HuH-7 (cell line): ENCODE results near the gene AMD1.
"Not testable (repeated sequence)": the region's sequence is repeated elsewhere in the genome, so short reads cannot be mapped to it uniquely, and the experiment has no call there.

Experiments
- DNase-seq: peaks from one replicate; pipeline ENCODE4 v3.0.0; 2011; ENCODE audit warnings: low spot score

The AMD1 gene

DNA sequence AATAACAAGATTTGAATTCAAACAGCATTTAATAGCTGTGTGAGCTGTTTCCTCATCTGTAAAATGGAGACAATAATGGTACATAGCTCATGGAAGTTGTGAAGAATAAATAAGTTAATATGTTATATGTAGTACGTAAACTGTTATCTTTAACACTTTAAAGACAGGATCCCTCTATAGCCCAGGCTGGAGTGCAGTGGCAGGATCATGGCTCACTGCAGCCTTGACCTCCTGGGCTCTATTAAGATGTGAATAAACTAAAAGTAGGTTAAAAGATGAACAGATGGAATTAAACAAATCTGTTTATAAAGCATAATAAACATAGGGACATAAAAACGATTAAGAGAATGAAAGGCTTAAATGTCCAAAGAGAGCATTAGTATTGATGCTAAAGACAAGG is 3.0 kb downstream of the AMD1 start:
- no peak for DNase-seq

DNA sequence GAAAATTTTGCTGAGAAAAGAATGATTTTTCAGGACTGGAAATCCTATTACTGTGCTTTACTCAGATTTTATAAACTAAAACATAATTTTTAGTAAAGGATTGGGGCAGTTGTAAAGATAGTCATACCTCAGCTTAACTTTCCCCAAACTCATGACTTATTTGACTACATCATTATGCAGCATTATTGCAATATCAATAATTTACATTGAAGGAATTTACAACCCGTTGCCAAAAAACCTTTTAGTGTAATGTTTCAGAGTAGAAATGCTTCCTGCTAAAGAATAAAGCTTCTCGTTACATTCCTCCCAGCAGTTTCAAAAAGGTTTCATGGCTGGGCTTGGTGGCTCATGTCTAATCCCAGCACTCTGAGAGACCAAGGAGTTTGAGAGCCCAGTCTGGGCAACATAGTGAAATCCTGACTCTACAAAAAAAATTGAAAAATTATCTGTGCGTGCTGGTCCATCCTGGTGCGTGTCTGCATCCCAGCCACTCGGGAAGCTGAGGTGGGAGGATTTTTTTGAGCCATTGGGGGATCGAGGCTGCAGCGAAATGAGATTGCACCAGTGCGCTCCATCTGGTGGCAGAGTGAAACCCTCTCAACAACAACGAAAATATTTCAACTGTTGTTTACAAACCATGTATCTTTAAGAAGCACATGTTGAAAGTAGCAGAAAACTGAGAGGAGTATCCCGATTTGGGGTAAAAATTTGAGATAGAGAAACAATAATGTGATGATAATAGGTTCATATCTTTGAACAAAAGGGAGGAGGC is 4.4 kb downstream of the AMD1 start:
- no peak for DNase-seq

DNA sequence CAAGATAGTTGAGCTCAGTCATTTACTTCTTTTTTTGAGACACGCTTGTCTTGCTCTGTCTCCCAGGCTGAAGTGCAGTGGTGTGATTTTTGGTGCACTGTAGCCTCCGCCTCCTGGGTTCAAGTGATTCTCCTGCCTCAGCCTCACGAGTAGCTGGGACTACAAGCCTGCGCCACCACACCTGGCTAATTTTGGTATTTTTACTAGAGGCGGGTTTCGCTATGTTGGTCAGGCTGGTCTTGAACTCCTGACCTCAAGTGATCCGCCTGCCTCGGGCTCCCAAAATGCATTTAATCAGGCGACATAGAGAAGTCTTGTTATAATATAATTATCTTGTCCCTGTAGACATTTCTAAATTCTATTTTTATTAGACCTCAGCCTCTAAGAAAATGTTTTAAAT is 6.1 kb downstream of the AMD1 start:
- DNase-seq = no peak

DNA sequence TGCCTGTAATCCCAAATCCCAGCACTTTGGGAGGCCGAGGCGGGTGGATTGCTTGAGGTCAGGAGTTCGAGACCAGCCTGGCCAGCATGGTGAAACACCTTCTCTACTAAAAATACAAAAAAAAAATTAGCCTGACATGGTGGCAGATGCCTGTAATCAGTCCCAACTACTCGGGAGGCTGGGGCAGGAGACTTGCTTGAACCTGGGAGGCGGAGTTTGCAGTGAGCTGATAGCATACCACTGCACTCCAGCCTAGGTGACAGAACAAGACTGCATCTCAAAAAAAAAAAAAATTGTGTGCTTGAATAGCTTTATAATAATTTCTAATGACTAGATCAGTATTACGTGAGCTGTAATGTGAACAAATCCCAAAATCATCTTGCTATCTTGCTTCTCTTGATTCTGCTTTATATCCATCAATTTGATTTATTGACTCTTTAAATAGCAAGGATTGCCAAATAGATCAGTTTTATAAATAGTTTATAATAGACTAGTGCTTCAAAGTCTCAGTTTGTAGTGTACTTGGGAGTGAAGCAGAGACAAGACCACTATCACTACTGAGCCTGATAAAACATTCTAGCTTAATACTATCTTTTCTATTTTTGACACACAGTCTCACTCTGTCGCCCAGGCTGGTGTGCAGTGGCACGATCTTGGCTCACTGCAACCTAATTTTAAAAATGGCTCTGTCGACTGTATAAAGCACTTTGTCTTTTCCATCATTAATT is 7.1 kb downstream of the AMD1 start:
- DNase-seq = no peak

DNA sequence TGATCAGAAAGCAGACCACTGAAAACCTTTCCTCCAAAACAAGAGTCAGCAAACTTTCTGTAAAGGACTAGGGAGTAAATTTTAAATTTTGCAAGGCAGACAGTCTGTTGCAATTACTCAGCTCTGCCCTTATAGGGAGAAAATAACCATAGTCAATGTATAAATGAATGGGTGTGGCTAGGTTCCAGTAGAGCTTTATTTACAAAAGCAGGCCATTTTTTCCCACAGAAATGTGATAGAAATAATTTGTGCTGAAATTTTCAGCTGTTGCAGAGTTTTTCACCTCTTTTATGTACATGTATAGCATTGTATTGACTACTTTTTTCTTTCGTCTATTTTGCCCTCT is 7.7 kb downstream of the AMD1 start:
- no peak for DNase-seq

DNA sequence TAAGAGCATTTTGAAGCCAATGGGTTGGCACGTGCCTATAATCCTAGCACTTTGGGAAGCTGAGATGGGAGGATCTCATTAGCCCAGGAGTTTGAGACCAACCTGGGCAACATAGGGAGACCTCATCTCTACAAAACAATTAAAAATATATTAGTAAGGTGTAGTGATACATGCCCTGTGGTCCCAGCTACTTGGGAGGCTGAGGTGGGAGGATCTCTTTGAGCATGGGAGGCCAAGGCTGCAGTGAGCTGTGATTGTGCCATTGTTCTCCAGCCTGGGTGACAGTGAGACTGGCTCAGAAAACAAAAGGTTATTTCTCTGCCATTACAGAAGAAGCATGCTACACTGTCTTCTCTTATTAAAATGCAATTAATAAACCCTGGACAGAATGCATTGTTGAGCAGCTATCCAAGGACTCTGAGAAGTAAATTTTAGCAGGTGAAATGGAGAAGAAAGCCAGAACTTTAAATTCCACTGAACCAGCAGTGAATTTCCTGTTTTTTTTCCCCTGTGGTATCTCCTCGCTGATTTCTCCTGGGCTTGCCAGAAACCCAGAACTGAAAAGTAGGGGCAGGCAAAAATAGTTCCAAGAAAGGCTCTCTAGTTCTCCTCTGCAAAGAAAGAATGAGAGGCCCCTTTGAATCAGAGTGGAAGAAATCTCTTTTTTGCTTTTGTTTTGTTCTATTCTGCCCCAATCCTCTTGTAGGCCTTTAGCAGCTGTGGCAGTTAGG is 8.4 kb downstream of the AMD1 start:
- no peak for DNase-seq

DNA sequence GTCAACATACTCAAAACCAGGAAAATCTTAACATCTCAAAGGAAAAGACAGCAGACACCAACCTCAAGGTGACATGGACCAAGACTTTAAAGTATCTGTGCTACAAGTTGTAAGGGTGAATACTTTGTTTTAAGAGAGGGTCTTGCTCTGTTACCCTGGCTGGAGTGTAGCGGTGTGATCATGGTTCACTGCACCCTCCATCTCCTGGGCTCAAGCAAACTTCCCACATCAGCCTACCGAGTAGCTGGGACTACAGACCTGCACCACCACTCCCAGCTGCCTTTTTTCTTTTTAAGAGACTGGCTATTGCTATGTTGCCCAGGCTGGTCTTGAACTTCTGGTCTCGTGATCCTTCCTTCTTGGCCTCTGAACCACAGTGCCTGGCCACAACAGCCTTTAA is 9.7 kb downstream of the AMD1 start:
- no peak for DNase-seq

DNA sequence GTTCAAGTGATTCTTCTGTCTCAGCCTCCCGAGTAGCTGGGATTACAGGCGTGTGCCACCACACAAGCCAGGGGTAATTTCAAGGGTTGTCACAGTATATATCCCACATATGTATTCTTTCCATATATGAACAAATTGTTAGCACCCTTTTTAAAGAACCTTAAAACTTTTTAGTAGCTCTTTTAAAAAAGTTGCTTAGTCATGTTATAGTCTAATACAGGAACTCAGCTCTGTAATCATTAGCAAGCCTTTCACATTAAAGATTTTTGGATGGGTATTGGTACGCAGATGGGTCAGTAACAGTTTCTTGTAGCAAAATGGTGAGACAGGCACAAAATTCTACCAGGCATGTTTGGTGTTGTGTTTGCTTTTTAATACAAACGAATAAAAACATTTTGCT is 10.9 kb downstream of the AMD1 start:
- DNase-seq = no peak

DNA sequence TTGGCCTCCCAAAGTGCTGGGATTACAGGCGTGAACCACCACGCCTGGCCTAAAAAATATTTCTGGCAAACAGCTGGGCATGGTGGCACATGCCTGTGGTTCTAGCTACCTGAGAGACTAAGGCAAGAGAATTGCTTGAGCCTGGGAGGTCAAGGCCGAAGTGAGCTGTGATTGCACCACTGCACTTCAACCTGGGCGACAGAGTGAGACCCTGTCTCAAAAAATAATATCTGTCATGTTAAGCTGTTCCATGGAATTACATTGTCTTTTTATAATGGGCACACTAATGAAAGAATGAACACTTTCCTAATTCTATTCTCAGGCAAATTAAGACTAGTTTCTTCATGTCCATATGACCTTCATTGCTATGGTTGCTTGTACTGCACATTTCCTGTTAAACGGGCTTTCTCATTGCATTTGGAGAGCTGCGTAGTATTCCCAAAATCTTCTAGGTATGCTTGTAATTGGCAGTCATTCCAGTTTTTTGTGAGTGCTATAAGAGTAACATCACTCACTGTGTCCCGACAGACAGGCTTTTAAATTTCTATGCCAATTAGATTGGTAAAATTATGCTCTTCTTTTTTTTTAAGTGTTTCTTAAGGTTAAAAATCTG is 12.1 kb downstream of the AMD1 start:
- no peak for DNase-seq

DNA sequence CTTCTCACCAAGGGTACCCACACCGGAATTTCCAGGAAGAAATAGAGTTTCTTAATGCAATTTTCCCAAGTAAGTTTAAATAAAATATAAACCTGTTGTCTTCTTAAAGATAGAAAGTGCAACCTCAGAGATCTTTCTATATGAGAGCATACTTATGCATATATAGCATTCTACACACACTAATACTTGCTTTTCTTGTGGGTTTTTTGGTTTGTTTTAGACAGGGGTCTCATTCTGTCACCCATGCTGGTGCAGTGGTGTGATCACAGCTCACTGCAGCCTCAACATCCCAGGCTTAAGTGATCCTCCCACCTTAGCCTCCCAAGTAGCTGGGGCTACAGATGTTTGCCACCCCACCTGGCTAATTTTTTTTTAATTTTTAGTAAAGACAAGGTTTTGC is 15.7 kb downstream of the AMD1 start:
- no peak for DNase-seq

DNA sequence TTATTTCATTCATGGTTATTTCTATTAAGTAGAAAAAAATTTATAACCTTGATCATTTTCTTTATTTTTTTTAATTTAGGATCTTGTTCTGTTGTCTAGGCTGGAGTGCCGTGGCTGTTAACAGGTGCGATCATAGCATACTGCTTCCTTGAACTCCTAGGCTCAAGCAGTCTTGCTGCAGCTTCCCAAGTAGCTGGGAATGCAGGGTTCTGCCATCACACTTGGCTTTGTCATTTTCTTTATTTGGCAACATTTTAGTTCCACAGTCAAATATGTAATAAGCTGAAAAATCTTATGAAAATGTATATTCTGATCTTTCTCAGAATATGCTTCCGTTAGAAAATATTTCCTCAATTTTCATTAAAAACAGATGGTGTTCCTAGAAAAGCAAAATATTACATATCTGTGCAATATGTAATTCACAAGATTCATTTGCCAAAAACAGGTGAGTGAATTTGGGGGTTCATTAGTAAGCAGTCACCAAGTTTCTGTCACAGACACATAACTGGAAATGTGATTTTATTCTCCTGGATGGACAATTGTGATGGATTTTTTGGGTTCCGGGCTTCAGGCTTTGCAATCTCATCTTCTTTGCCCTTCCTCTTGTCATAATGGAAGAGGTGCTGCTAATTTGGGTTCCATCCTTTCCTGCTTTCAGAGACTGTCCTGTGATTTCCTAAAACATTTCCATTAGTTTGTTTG is 21.5 kb downstream of the AMD1 start:
- no peak for DNase-seq

DNA sequence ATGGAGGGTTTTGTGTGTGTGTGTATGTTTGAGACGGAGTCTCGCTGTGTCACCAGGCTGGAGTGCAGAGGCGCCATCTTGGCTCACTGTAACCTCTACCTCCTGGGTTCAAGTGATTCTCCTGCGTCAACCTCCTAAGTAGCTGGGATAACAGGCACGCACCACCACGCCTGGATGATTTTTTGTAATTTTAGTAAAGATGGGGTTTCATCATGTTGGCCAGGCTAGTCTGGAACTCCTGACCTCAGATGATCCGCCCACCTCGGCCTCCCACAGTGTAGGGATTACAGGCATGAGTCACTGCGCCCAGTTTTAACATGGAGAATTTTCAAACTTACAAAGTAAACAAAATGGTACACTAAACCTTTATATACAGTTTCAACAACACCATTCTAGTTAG is 22.8 kb downstream of the AMD1 start:
- no peak for DNase-seq

DNA sequence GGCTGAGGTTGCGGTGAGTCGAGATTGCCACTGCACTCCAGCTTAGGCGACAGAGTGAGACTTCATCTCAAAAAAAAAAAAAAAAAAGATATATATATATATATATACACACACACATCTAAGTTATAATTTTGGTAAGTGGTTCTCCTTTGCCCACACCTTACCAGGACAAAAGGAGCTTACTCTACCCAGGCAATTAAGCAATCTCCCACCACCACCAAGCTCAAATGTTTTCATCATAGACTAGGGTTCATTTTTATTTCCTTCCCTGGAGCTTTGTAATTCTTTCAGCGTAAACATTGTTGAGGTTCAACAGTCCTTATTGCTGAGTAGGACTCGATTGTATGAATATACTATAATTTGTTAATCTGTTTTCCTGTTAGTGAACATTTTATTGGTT is 23.5 kb downstream of the AMD1 start:
- no peak for DNase-seq

DNA sequence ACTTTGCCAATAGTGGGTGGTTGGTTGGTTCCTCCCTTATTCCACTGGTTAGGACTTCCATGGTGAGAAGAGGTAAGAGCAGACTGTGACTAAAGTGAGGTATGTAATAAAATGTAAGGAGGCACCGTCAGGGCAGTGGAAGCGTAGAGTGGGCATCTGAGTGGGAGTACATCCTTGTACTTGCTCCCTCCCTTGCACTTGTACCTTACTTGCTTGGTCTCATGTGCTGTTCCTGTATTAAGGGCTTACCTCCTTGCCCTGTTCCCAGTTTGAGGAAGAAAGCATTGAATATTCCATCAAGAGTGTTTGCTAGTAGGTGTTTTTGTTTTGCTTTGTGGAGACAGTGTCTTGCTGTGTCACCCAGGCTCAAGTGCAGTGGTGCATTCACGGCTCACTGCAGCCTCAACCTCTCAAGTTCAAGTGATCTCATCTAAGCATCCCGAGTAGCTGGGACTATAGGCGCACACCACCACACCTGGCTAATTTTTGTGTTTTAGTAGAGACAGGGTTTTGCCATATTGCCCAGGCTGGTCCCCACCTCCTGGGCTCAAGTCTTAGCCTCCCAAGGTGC is 25.5 kb downstream of the AMD1 start:
- DNase-seq = no peak

DNA sequence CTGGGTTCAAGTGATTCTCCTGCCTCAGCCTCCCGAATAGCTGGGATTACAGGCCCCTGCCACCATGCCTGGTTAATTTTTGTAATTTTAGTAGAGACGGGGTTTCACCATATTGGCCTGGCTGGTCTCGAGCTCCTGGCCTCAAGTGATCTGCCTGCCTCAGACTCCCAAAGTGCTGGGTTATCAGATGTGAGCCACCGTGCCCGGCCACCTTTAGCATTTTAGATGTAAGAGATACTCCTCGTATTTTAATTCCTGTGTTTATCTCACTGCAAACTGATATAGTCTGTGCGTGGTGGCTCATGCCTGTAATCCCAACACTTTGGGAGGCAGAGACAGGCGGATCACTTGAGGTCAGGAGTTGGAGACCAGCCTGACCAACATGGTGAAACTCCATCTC is 27.0 kb downstream of the AMD1 start:
- not testable (repeated sequence) for DNase-seq

DNA sequence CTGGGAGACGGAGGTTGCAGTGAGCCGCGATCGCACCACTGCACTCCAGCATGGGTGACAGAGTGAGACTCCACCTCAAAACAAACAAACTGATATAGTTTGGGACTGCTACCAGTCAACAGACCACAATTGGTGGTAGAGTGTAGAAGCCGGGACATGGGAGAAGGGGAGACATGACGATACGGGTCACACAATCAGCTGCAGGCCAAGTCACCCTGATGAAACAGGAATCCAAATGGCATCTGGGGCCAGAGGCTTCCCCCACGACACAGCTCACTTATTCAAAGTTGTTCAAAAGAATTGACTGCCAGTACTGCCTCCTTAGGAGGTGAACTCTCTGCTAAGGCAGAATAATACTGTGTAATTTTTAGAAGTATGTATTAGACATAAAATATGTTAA is 27.5 kb downstream of the AMD1 start:
- no peak for DNase-seq

DNA sequence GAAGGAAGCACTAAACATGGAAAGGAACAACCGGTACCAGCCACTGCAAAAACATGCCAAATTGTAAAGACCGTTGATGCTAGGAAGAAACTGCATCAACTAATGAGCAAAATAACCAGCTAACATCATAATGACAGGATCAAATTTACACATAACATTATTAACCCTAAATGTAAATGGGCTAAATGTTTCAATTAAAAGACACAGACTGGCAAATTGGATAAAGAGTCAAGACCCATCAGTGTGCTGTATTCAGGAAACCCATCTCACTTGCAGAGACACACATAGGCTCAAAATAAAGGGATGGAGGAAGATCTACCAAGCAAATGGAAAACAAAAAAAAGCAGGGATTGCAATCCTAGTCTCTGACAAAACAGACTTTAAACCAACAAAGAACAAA is 31.7 kb downstream of the AMD1 start:
- not testable (repeated sequence) for DNase-seq

DNA sequence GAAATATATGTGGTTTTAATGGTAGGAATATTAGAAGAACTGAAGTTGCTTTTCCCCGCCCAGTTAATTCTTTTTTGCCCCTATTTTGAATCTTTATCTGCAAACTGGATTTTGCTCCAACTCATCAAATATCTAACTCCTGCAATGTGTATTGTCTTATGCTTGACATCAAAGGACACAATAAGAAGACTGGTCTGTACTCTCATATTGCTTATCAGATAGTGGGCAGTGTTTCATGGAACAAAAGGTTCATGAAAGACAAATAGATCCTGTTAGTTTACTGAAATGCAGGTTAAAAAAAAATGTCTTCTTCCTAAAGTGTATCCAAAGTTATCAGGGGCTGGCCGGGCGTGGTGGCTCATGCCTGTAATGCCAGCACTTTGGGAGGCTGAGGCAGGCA is 56.2 kb downstream of the AMD1 start:
- no peak for DNase-seq

DNA sequence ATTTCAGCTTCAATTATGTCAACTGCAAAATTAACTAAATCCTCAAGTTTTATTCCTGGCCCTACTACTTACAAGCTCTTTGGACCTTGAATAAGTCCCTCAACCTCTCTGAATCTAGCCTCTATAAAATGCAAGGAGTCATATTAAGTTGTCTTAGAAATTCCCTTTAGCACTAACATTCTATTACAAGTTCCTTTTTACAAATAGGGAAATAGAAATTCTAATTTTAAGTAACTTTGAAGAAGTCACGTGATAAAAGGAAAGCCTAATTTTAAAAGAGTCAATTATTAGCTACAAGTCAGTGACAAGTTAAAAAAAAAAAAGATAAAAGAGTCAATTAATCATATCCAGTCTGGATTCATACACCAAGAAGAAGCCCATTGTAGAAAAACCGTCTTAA is 59.3 kb downstream of the AMD1 start:
- no peak for DNase-seq

DNA sequence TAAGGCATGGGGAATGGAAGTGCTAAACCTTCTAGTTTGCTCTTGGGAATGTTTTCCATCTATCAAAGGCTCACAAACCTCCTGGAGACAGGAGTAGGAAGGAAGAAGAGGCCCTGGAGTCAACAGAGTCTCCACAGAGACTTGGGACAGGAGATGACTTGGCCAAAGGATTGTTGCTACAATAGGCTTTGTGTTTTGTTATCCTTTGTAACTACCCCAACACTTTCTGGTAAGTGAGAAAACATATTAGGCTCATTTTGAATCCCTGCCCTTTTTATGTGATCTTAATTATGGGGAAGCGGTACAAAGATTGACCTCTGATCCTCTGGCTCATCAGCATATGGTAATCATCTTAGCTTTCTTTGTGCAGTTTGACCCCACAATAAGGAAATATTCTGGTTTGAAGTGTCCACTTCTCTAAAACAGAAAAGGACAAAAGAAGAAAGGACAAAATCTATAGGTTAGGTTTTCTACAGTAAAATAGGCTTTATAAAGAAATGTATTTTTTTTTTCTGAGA is 59.9 kb downstream of the AMD1 start:
- DNase-seq = no peak

DNA sequence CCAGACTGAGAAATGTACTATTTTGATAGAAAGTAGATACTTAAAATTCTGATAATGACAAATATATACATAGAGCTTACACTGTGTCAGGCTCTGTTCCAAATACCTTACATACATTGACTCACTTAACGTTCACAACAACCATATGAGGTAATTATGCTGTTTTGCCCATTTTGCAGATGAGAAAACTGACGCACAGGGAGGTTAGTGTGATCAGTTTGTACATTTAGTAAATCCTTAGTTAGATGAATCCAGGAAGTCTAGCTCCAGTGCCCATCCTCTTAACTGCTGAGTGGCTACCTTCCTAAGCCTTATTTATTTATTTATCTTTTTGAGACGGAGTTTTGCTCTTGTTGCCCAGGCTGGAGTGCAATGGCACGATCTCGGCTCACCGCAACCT is 60.6 kb downstream of the AMD1 start:
- no peak for DNase-seq

DNA sequence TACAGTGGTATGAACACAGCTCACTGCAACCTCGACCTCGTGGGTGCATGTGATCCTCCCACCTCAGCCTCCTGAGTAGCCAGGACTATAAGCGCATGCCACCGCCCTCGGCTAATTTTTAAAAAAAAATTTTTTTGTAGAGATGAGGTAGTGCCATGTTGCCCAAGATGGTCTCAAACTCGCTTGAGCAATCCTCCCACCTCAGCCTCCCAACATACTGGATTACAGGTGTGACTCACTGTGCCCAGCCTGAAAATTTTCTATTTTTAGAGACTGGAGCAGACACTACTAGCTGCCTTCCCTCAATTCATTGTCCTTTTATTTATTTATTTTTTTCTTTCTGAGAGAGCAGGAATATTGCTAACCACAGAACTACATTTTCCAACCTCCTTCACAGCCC is 63.6 kb downstream of the AMD1 start:
- DNase-seq = no peak
